HCT116 (cell line): Measurements from ENCODE around the gene CATSPERD. TPM values are rescaled to one million over a fixed set of nuclear protein-coding genes. Genes with fewer than 3 reads are reported as not detected.
A peak's percentile ranks its signal among the peaks of the same experiment; 100 is the strongest.

Experiments used
- ATAC-seq: fragments of 200-7000 bp; cut with Tn5 transposase; 2 replicates; pipeline ENCODE4 v1.9.1; 2020; ENCODE audit warnings: mild to moderate bottlenecking, moderate library complexity
- BruUV-seq: library from RNA; stranded (reverse); fragments of 400-500 nt; replicated peaks from 2 replicates; lab custom pipeline; 2021; lab: Mats Ljungman, UMichigan
- CTCF ChIA-PET: fragments of 300-600 bp; sonication (Branson Sonifier 250); formaldehyde crosslinking; loops from one replicate; lab custom pipeline; 2021; ENCODE audit warnings: antibody characterized with exemption; lab: Charles Lee
- POLR2A ChIA-PET: fragments of 300-600, 350-600 bp; sonication (Branson Sonifier 250); formaldehyde crosslinking; loops from one replicate; lab custom pipeline; 2021; ENCODE audit warnings: antibody characterized with exemption; lab: Charles Lee
- RAD21 ChIA-PET, 2 experiments: fragments of 300-600 bp; sonication (Branson Sonifier 250); formaldehyde crosslinking; loops; one replicate each; lab custom pipeline; 2023; ENCODE audit warnings: low total read pairs in 2 of 2; ENCODE audit not compliant: uncharacterized antibody in 2 of 2, unreplicated experiment in 2 of 2, low non-redundant PET in 1 of 2; lab: Charles Lee
- DNase-seq: peaks from one replicate; pipeline ENCODE4 v3.0.0-alpha.2; 2010; ENCODE audit warnings: low read depth, low spot score
- H2AFZ ChIP-seq: fragments of 200-600 bp; shearing (Covaris generic), sonication (generic); 2 replicates; pipeline ENCODE4 v1.6.1; 2017; ENCODE audit warnings: low read depth, mixed run types, mixed read lengths, antibody characterized with exemption, low read length; ENCODE audit not compliant: poor library complexity, severe bottlenecking
- H3K27ac ChIP-seq: 2 replicates; pipeline ENCODE4 v1.5.1; 2012; ENCODE audit warnings: low read depth, low read length
- H3K27me3 ChIP-seq: fragments of 200-600 bp; sonication (generic); 2 replicates; pipeline ENCODE4 v1.6.1; 2016; ENCODE audit warnings: mixed run types, low read length, mixed read lengths; ENCODE audit not compliant: insufficient read depth
- H3K36me3 ChIP-seq, 2 experiments: fragments of 200-500 bp in 1 of 2; fragments of 200-600 bp in 1 of 2; sonication (Bioruptor generic) in 1 of 2; sonication (generic) in 1 of 2; 2 replicates each; pipeline versions ENCODE4 v1.5.1 to v1.6.1; 2014 to 2016; ENCODE audit warnings: low read length in 2 of 2, inconsistent platforms in 1 of 2, mixed read lengths in 1 of 2, mixed run types in 1 of 2; ENCODE audit not compliant: insufficient read depth in 2 of 2, control insufficient read depth in 1 of 2
- H3K4me1 ChIP-seq, 2 experiments: fragments of 200-600 bp in 1 of 2; sonication (generic) in 1 of 2; 2 replicates each; pipeline versions ENCODE4 v1.5.1 to v1.6.1; 2012 to 2017; ENCODE audit warnings: low read length in 2 of 2, inconsistent platforms in 1 of 2, mild to moderate bottlenecking in 1 of 2, mixed read lengths in 1 of 2, mixed run types in 1 of 2, moderate library complexity in 1 of 2; ENCODE audit not compliant: insufficient read depth in 2 of 2, control insufficient read depth in 1 of 2
- H3K4me2 ChIP-seq: fragments of 200-600 bp; sonication (generic); 2 replicates; pipeline ENCODE4 v1.6.1; 2017; ENCODE audit warnings: mixed run types, low read length, mixed read lengths
- H3K4me3 ChIP-seq, 2 experiments: fragments of 200-600 bp in 1 of 2; sonication (generic) in 1 of 2; replicated peaks in 1 of 2; 2 replicates each; pipeline ENCODE4 v1.5.1; 2011 to 2016; ENCODE audit warnings: low read length in 2 of 2, control low read depth in 1 of 2, low read depth in 1 of 2, mild to moderate bottlenecking in 1 of 2, mixed read lengths in 1 of 2, mixed run types in 1 of 2
- H3K79me2 ChIP-seq: fragments of 200-600 bp; sonication (generic); 2 replicates; pipeline ENCODE4 v1.6.1; 2017; ENCODE audit warnings: mild to moderate bottlenecking, mixed run types, low read length, moderate library complexity, mixed read lengths; ENCODE audit not compliant: insufficient read depth
- H3K9ac ChIP-seq: fragments of 200-600 bp; sonication (generic); 2 replicates; pipeline ENCODE4 v1.6.1; 2016; ENCODE audit warnings: low read length, mixed read lengths
- H3K9me2 ChIP-seq: fragments of 200-600 bp; sonication (generic), shearing (Covaris generic); 2 replicates; pipeline ENCODE4 v1.6.1; 2017; ENCODE audit warnings: mixed run types, mild to moderate bottlenecking, moderate library complexity; ENCODE audit not compliant: insufficient read depth
- H3K9me3 ChIP-seq, 2 experiments: fragments of 200-500 bp in 1 of 2; fragments of 200-600 bp in 1 of 2; sonication (Bioruptor generic) in 1 of 2; sonication (generic) in 1 of 2; 2 replicates each; pipeline ENCODE4 v1.6.1; 2014 to 2017; ENCODE audit warnings: low read length in 2 of 2, mixed read lengths in 2 of 2, inconsistent platforms in 1 of 2, low read depth in 1 of 2, mild to moderate bottlenecking in 1 of 2, mixed run types in 1 of 2, moderate library complexity in 1 of 2; ENCODE audit not compliant: control insufficient read depth in 1 of 2, insufficient read depth in 1 of 2
- H4K20me1 ChIP-seq: fragments of 200-600 bp; sonication (generic), shearing (Covaris generic); 2 replicates; pipeline ENCODE4 v1.6.1; 2017; ENCODE audit warnings: mixed run types, mild to moderate bottlenecking, moderate library complexity; ENCODE audit not compliant: insufficient read depth
- EZH2 ChIP-seq: fragments of 200-600 bp; sonication (generic); IDR thresholded peaks from 2 replicates; pipeline ENCODE4 v1.6.1; 2017; ENCODE audit warnings: antibody characterized with exemption, mixed run types
- MAX ChIP-seq: IDR thresholded peaks from 2 replicates; pipeline ENCODE4 v1.6.1; 2012
- POLR2A ChIP-seq: IDR thresholded peaks from 2 replicates; pipeline ENCODE4 v1.7.0; 2011; ENCODE audit warnings: borderline replicate concordance; ENCODE audit not compliant: insufficient read depth, insufficient read length; ENCODE audit errors: extremely low read depth
- POLR2AphosphoS5 ChIP-seq: IDR thresholded peaks from 2 replicates; pipeline ENCODE4 v1.6.1; 2011; ENCODE audit warnings: mild to moderate bottlenecking, low read depth, low read length, moderate library complexity
- SP1 ChIP-seq: IDR thresholded peaks from 2 replicates; pipeline ENCODE4 v1.6.1; 2012; ENCODE audit warnings: low read depth
- TCF7L2 ChIP-seq: IDR thresholded peaks from 2 replicates; pipeline ENCODE4 v1.7.0; 2011; ENCODE audit warnings: borderline replicate concordance, inconsistent platforms; ENCODE audit not compliant: insufficient read depth, insufficient read length; ENCODE audit errors: extremely low read depth
- YY1 ChIP-seq: IDR thresholded peaks from 2 replicates; pipeline ENCODE4 v1.6.1; 2011; ENCODE audit warnings: low read length, low read depth, moderate library complexity, mild to moderate bottlenecking; ENCODE audit not compliant: insufficient replicate concordance; ENCODE audit errors: extremely low read depth
- ZFX ChIP-seq: fragments of 450-650 bp; IDR thresholded peaks from 2 replicates; pipeline ENCODE4 v1.6.1; 2017
- ZNF274 ChIP-seq: fragments of 200-500 bp; sonication (Bioruptor generic); IDR thresholded peaks from 2 replicates; pipeline ENCODE4 v1.6.1; 2014; ENCODE audit warnings: mild to moderate bottlenecking, low read depth, low read length, inconsistent platforms
- intact Hi-C: fragments of 100-400 bp; cut with micrococcal nuclease; formaldehyde crosslinking; loops from 2 replicates; pipeline ENCODE4 v1.10.0; 2022
- total RNA-seq: library from RNA; stranded (reverse); gene quantifications from one replicate; pipeline ENCODE4 v1.2.1, GENCODE V29; 2021; ENCODE audit not compliant: unreplicated experiment

CATSPERD gene
- total RNA-seq, 1 experiment from 2014 or later, result not detected

GRCh38 chr19:5680437-5681368 lies 39.7 kb upstream of the CATSPERD start, which contains the start of the genes HSD11B1L and MICOS13:
HSD11B1L (plus strand) TSS chr19:5681027; CDS start chr19:5684833, 3,806 bp downstream.
MICOS13 (minus strand) TSS chr19:5680516; CDS start chr19:5680486, 30 bp downstream.
- H2AFZ ChIP-seq, result no peak within 1 kb of the TSS
- no peaks in the 10 kb centered on the region for H3K36me3 ChIP-seq
- POLR2A ChIA-PET, result no interaction called here
- ATAC-seq, result peak; percentile 96
- RAD21 ChIA-PET, result no interaction called here
- no peaks in the 10 kb centered on the region for H3K9me3 ChIP-seq
- H3K4me2 ChIP-seq, result peak within 1 kb of the TSS; percentile 95
- CTCF ChIA-PET, result interaction anchor here (1.0 kb wide), 1 partner anchor 9 kb away, joined by 4 read pairs; the partner anchor contains the start of gene RPL36
- H3K4me3 ChIP-seq, result peak within 1 kb of the TSS; percentile 84 to 99
- H3K9me2 ChIP-seq, result no peaks in the 10 kb centered on the region
- peak within 1 kb of the TSS; percentile 96 for H3K9ac ChIP-seq
- peaks cover 12% of the 10 kb centered on the region for H3K79me2 ChIP-seq
- BruUV-seq, result no TSS peak
- peaks cover 5 to 17% of the 10 kb centered on the region in 2 experiments; a peak in 2 of 4 replicates for H3K4me1 ChIP-seq
- intact Hi-C loops, result loop anchor here (1.0 to 2.0 kb wide), 2 partner anchors 40 to 110 kb away; partner anchors contain the start of genes CATSPERD, DUS3L and LONP1
- H4K20me1 ChIP-seq, result no peaks in the 10 kb centered on the region
- TF ChIP-seq TCF7L2, result peak; percentile 62
- TF ChIP-seq ZFX, result no peak
- TF ChIP-seq SP1, result peak; percentile 81
- TF ChIP-seq MAX, result peak; percentile 84
- peak; percentile 89 for TF ChIP-seq YY1
- peak; percentile 68 for TF ChIP-seq POLR2A
- no peak for TF ChIP-seq EZH2
- TF ChIP-seq ZNF274, result no peak
- peak; percentile 90 for TF ChIP-seq POLR2AphosphoS5
- H3K27me3 ChIP-seq, result no peaks in the 10 kb centered on the region
- peak; percentile 97 for DNase-seq
- peak within 1 kb of the TSS; percentile 69 for H3K27ac ChIP-seq
